GM18873 (cell line): ENCODE data around the gene FMO2.

Source experiments
- ATAC-seq: cut with Tn5 transposase; IDR thresholded peaks from one replicate; pipeline ENCODE4 v1.9.1; 2021; ENCODE audit warnings: mild to moderate bottlenecking, moderate library complexity, moderate number of reproducible peaks; ENCODE audit not compliant: unreplicated experiment, low FRiP score

FMO2 gene

DNA sequence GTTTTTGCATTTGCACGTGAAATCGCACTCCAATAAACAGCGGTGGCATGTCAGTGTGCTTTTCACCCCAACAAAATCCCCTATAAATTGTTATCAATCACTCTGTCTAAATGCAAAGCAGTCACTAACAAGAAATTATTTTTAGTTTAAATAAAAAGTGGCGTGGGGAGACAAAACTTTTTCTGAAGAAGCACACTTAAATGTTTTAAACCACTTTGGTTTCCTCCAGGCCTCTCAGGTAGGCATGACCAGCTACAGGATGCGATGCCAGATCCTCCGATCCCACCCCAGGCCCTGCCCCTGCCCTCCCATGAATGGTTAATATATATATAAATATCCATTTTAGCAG lies 66.8 kb downstream of the FMO2 start:
- ATAC-seq, result no peak

- peak; percentile 94 for ATAC-seq
Measured at GRCh38 chr1:171252482-171252881, 67.4 kb downstream of the FMO2 start.

DNA sequence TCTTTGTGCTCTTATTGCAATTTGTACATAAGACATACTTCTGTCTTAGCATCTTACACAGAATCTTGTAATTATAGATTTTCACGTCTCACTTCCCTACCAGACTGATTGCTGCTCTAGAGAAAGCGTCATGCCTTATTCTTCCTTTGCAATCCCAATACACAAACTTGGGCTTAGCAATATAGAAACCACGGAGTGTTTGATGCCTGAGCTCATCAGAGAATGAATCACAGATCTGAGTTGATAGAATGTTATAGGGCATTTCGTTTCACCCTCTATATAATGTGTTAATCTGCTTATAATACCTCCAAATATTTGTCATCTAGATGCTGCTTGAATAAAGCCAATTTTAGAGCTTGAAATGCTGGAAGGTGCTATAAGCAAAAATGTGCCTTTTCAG lies 69.8 kb downstream of the FMO2 start:
- ATAC-seq, result no peak

GRCh38 chr1:171256940-171257606 lies 72.0 kb downstream of the FMO2 start:
- no peak for ATAC-seq

- ATAC-seq, result no peak
Measured at GRCh38 chr1:171257607-171258076, 72.5 kb downstream of the FMO2 start.

GRCh38 chr1:171258429-171258828 lies 73.3 kb downstream of the FMO2 start:
- ATAC-seq, result no peak

- no peak for ATAC-seq
Measured at GRCh38 chr1:171258943-171259342, 73.8 kb downstream of the FMO2 start.
